Body of pancreas (tissue), 4 donors: Measurements from ENCODE around the gene MISP. TPM values are rescaled to one million over a fixed set of nuclear protein-coding genes. Genes with fewer than 3 reads are reported as not detected.
A peak's percentile ranks its signal among the peaks of the same experiment; 100 is the strongest.

ENCODE experiments used
- ATAC-seq: fragments of 150-250 bp; one replicate; pipeline ENCODE4 v1.9.1; 2016
- DNase-seq, 4 donors: peaks; one replicate each; pipeline ENCODE4 v3.0.0-alpha.2; 2019
- H3K27ac ChIP-seq, 4 donors: fragments of 200-600 bp; sonication (generic); 1 replicate in 3 of 4; 2 replicates in 1 of 4; pipeline versions ENCODE4 v1.5.1 to v1.6.1; 2016 to 2019; ENCODE audit warnings: mild to moderate bottlenecking in 1 of 4, mixed read lengths in 1 of 4, moderate library complexity in 1 of 4
- H3K27me3 ChIP-seq, 2 donors: fragments of 200-600 bp; sonication (generic); one replicate each; pipeline ENCODE4 v1.6.0; 2016; ENCODE audit warnings: mild to moderate bottlenecking in 1 of 2
- H3K36me3 ChIP-seq, 2 donors: fragments of 200-600 bp; sonication (generic); replicated peaks in 1 of 2; 2 replicates each; pipeline ENCODE4 v1.5.1; 2016; ENCODE audit warnings: low read depth in 2 of 2; ENCODE audit not compliant: insufficient read depth in 1 of 2
- H3K4me1 ChIP-seq: fragments of 200-600 bp; sonication (generic); one replicate; pipeline ENCODE4 v1.6.0; 2016
- H3K4me3 ChIP-seq, 2 donors: fragments of 200-600 bp; sonication (generic); 1 replicate in 1 of 2; 2 replicates in 1 of 2; pipeline ENCODE4 v1.5.1; 2016 to 2019
- H3K9me3 ChIP-seq, 3 donors: fragments of 200-600 bp; sonication (generic); 1 replicate in 2 of 3; 2 replicates in 1 of 3; pipeline ENCODE4 v1.5.1; 2016
- POLR2A ChIP-seq, 3 donors: fragments of 450-650 bp; IDR thresholded peaks; one replicate each; pipeline ENCODE4 v1.6.1; 2016; ENCODE audit warnings: antibody characterized with exemption in 3 of 3, mild to moderate bottlenecking in 2 of 3
- WGBS, 2 donors: methylation state at CpG; one replicate each; pipeline ENCODE4 v1.1.5; 2017; 5-methylcytosine and 5-hydroxymethylcytosine counted together
- intact Hi-C: fragments of 100-400 bp; cut with DNase I; formaldehyde crosslinking; loops from one replicate; pipeline ENCODE4 v1.15.1; 2023
- total RNA-seq, 2 donors: library from RNA; depleted of rRNA; stranded (reverse); fragments of >200 nt; gene quantifications; one replicate each; pipeline ENCODE4 v1.1.0, GENCODE V29; 2016
- TF ChIP-seq, protein P1 (sequence below), 7 experiments: fragments of 450-650 bp in 4 of 7; fragments of 200-600 bp in 3 of 7; sonication (generic) in 3 of 7; IDR thresholded peaks; one replicate each; pipeline ENCODE4 v1.5.1; 2016 to 2019; ENCODE audit warnings: antibody characterized with exemption in 7 of 7

MISP gene
- total RNA-seq, 2 donors from 2014 or later: 0.99 to 3.4 TPM

- TF ChIP-seq, protein P1, sequence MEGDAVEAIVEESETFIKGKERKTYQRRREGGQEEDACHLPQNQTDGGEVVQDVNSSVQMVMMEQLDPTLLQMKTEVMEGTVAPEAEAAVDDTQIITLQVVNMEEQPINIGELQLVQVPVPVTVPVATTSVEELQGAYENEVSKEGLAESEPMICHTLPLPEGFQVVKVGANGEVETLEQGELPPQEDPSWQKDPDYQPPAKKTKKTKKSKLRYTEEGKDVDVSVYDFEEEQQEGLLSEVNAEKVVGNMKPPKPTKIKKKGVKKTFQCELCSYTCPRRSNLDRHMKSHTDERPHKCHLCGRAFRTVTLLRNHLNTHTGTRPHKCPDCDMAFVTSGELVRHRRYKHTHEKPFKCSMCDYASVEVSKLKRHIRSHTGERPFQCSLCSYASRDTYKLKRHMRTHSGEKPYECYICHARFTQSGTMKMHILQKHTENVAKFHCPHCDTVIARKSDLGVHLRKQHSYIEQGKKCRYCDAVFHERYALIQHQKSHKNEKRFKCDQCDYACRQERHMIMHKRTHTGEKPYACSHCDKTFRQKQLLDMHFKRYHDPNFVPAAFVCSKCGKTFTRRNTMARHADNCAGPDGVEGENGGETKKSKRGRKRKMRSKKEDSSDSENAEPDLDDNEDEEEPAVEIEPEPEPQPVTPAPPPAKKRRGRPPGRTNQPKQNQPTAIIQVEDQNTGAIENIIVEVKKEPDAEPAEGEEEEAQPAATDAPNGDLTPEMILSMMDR (IDR thresholded peaks at IDR 0.05): no peak
- no peak for TF ChIP-seq POLR2A (IDR thresholded peaks at IDR 0.05)
- H3K4me1 ChIP-seq: peaks cover 11% of the 10 kb centered on the region
- ATAC-seq (no peak), DNase-seq (peak in 2 of 4 donors; percentile 13 to 32)
- H3K36me3 ChIP-seq: no peaks in the 10 kb centered on the region
- intact Hi-C loops: no loop called here
- WGBS, 2 donors: 62 to 88% methylated on average over 14 to 30 of the region's 30 CpGs
- H3K27ac ChIP-seq: no peak overlapping the region
- H3K9me3 ChIP-seq: no peaks in the 10 kb centered on the region
- H3K4me3 ChIP-seq: no peak overlapping the region
- peaks cover 0 to 7% of the 10 kb centered on the region in 2 donors for H3K27me3 ChIP-seq
Observed at GRCh38 chr19:751501-752341, 809 bp downstream of the MISP start.

GRCh38 chr19:752652-753517, 2.0 kb downstream of the MISP start:
- no peak for TF ChIP-seq POLR2A (IDR thresholded peaks at IDR 0.05)
- TF ChIP-seq, protein P1 (IDR thresholded peaks at IDR 0.05): no peak
- no peak overlapping the region for H3K4me3 ChIP-seq
- peaks cover 0 to 7% of the 10 kb centered on the region in 2 donors for H3K27me3 ChIP-seq
- ATAC-seq (peak; percentile 25), DNase-seq (peak in 3 of 4 donors; percentile 34 to 66 (median 49))
- H3K4me1 ChIP-seq: peaks cover 11% of the 10 kb centered on the region
- intact Hi-C loops: no loop called here
- peak overlapping the region in 2 of 4 donors; percentile 14 to 32 for H3K27ac ChIP-seq
- no peaks in the 10 kb centered on the region for H3K36me3 ChIP-seq
- WGBS, 2 donors: 34 to 58% methylated on average over 20 to 39 of the region's 39 CpGs
- no peaks in the 10 kb centered on the region for H3K9me3 ChIP-seq

DNA sequence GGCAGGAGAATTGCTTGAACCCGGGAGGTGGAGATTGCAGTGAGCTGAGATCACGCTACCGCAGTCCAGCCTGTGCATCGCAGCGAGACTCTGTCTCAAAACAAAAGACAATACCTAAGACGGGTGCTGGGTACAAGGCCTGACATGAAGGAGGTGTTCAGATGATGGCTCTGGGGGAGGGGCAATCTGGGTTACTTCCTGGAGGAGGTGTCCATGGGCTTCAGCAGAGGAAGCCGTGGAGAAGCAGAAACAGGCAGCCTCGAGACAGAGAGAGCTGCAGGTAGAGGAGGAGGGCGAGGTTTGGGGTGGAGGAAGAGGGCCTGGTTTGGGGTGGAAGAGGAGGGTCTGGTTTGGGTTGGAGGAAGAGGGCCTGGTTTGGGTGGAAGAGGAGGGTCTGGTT, 3.6 kb downstream of the MISP start:
- TF ChIP-seq, protein P1 (IDR thresholded peaks at IDR 0.05): no peak
- TF ChIP-seq POLR2A (IDR thresholded peaks at IDR 0.05): no peak
- WGBS, 2 donors: 85 to 86% methylated on average over 9 of the region's 9 CpGs
- Histone ChIP-seq H3K27ac (no peak overlapping the region), H3K27me3 (peaks cover 0 to 7% of the 10 kb centered on the region in 2 donors), H3K4me1 (peaks cover 11% of the 10 kb centered on the region), H3K4me3 (no peak overlapping the region), H3K36me3 (no peaks in the 10 kb centered on the region), H3K9me3 (no peaks in the 10 kb centered on the region)
- intact Hi-C loops: no loop called here
- DNase-seq (no peak), ATAC-seq (no peak)

- Histone ChIP-seq H3K27me3 (peaks cover 0 to 7% of the 10 kb centered on the region in 2 donors), H3K9me3 (no peaks in the 10 kb centered on the region), H3K27ac (no peak overlapping the region), H3K36me3 (no peaks in the 10 kb centered on the region), H3K4me3 (no peak overlapping the region), H3K4me1 (peaks cover 11% of the 10 kb centered on the region)
- TF ChIP-seq POLR2A (IDR thresholded peaks at IDR 0.05): no peak
- TF ChIP-seq, protein P1 (IDR thresholded peaks at IDR 0.05): no peak
- ATAC-seq (no peak), DNase-seq (no peak)
- 79 to 86% methylated on average over 5 to 15 of the region's 15 CpGs for WGBS, 2 donors
- intact Hi-C loops: no loop called here
Observed at GRCh38 chr19:755063-755462, 4.2 kb downstream of the MISP start.
